Measurements from ENCODE around the gene TIMM10B.

Gene TIMM10B

DNA sequence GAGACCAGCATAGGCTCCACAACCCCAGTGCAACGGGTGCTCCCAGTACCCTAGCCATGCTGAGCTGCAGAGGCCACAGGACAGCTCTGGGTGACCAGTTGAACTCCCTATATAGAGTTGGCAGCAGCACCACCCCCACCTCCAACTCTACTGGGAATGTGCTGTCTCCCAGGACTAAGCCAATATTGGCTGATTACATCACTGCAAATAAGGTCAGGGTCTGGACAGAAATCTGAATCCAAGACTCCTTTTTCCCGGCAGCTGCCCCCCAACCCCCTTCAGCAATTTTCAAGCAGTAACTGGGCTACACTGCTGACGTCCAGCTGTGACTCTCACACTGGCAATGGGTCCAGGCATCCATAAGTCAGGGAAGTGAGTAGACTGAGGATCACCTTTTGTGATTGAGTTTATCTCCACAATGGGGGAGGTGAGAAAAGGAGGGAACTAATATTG, 40.4 kb upstream of the TIMM10B start, which contains the start of gene HPX:
Gene HPX (minus strand): TSS at position 82 of the 453 bp plus-strand sequence. CDS start 24 bp downstream, at position 58.
- TF ChIP-seq CTCF (IDR thresholded peaks at IDR 0.05; ENCODE audit: extremely low read depth, missing control alignments), result no peak
- no peak for DNase-seq (ENCODE audit: low spot score)

DNA sequence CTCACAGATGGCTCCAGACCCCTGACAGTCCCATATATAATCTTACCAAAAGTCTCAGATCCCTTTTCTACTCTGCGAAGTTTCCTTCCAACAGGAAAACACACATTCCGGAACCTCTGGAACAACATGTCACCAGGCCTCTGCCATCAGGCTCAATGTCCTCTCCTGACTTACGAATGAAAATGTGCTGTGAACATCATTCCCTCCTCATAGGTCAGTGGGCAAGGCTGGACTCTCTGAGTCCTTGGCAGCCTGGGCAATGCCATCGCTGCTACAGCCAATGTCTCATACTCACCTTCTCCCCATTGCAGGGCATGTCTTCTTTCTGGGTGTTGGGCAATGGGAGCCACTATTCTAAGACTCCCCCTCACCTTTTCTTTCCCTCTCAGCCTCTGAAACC, 38.9 kb upstream of the TIMM10B start:
- DNase-seq (ENCODE audit: low spot score), result no peak
- no peak for TF ChIP-seq CTCF (IDR thresholded peaks at IDR 0.05; ENCODE audit: extremely low read depth, missing control alignments)

- TF ChIP-seq CTCF (IDR thresholded peaks at IDR 0.05; ENCODE audit: extremely low read depth, missing control alignments), result peak; percentile 79
- peak; percentile 77 for DNase-seq (ENCODE audit: low spot score)
These were observed 37.9 kb upstream of the TIMM10B start for GRCh38 chr11:6443269-6444003.

- DNase-seq (ENCODE audit: low spot score), result no peak
- TF ChIP-seq CTCF (IDR thresholded peaks at IDR 0.05; ENCODE audit: extremely low read depth, missing control alignments), result no peak
These were observed 32.7 kb upstream of the TIMM10B start for GRCh38 chr11:6448574-6448973.

DNA sequence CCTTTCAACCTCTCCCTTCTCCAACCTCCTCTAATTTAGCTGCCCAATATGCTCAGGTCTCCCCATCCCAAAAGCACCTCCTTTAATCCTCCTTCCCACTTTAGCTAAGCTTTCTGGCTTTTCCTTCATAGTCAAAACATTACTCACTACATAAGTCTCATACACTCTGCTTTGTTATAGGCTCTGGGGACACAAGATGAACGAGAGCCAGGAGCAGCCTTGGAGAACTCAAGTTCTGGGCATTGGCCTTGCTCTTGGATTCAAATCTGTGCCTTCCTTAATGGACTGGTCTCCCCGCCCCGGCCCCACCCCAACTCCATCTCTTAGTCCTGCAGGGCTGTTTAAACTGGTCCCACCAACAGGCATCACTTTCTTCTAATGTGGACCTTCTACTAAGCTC, 29.1 kb upstream of the TIMM10B start:
- TF ChIP-seq CTCF (IDR thresholded peaks at IDR 0.05; ENCODE audit: extremely low read depth, missing control alignments), result no peak
- DNase-seq (ENCODE audit: low spot score), result no peak

DNA sequence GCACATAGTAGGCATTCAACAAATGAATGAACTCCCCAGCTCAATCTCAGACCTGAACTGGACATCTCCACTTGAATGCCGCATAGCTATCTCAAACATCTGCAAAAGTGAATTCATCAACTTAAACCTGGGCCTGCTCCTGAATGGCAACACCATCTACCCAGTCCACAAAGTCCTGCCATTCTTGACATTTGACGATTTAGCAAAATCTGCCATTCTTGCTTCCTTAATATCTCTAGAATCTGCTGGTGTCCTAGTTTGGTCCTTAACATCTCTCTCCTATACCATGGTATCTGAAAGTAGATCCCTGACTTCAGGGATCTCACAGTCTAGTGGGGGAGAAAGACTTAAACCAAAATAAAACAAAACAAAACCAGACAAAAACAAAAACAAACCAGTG, 28.1 kb upstream of the TIMM10B start:
- no peak for TF ChIP-seq CTCF (IDR thresholded peaks at IDR 0.05; ENCODE audit: extremely low read depth, missing control alignments)
- DNase-seq (ENCODE audit: low spot score), result no peak

GRCh38 chr11:6455070-6455469, 26.2 kb upstream of the TIMM10B start:
- no peak for DNase-seq (ENCODE audit: low spot score)
- TF ChIP-seq CTCF (IDR thresholded peaks at IDR 0.05; ENCODE audit: extremely low read depth, missing control alignments), result no peak
